HepG2 (cell line): ENCODE measurements around the gene SEMA3C. TPM values are rescaled to one million over a fixed set of nuclear protein-coding genes. Genes with fewer than 3 reads are reported as not detected.

Experiments
- ATAC-seq: fragments of 200-7000 bp; cut with Tn5 transposase; 3 replicates; pipeline ENCODE4 v1.9.1; 2020; ENCODE audit warnings: mild to moderate bottlenecking, moderate library complexity
- BruUV-seq: library from RNA; stranded (reverse); fragments of 400-500 nt; replicated peaks from 2 replicates; lab custom pipeline; 2021; lab: Mats Ljungman, UMichigan
- CTCF ChIA-PET: fragments of 300-600 bp; formaldehyde crosslinking; extraction: SDS; loops from one replicate; lab custom pipeline; 2021; ENCODE audit warnings: low total read pairs, inconsistent platforms, low intra/inter-chr PET ratio; lab: Yijun Ruan, JAX
- POLR2A ChIA-PET: fragments of 350-600 bp; sonication (Branson Sonifier 250); formaldehyde crosslinking; loops from one replicate; lab custom pipeline; 2020; ENCODE audit warnings: antibody characterized with exemption, inconsistent platforms; lab: Yijun Ruan, JAX
- DNase-seq: peaks from one replicate; pipeline ENCODE4 v3.0.0-alpha.2; 2015; ENCODE audit warnings: low spot score
- FAIRE-seq: peaks from 3 replicates; lab custom pipeline; 2011; peaks lifted over from hg19 to GRCh38; lab: Jason Lieb, UNC
- H2AFZ ChIP-seq: one replicate; pipeline ENCODE4 v1.6.1; 2011; ENCODE audit warnings: low read length, inconsistent platforms
- H3K27ac ChIP-seq: fragments of 300-600 bp; 3 replicates; pipeline ENCODE4 v1.8.0; 2011; ENCODE audit warnings: mixed run types, mild to moderate bottlenecking, mixed read lengths, low read length, inconsistent platforms; ENCODE audit not compliant: insufficient read depth; ENCODE audit errors: extremely low read length
- H3K27me3 ChIP-seq, 2 experiments: fragments of 200-600 bp in 1 of 2; 2 replicates in 1 of 2; 3 replicates in 1 of 2; pipeline versions ENCODE4 v1.6.0 to v1.8.0; 2011; ENCODE audit warnings: low read length in 2 of 2, mild to moderate bottlenecking in 2 of 2, moderate library complexity in 2 of 2, inconsistent platforms in 1 of 2; ENCODE audit not compliant: insufficient read depth in 2 of 2, control insufficient read depth in 1 of 2
- H3K36me3 ChIP-seq, 2 experiments: fragments of 200-600 bp in 1 of 2; replicated peaks in 1 of 2; 2 replicates in 1 of 2; 3 replicates in 1 of 2; pipeline versions ENCODE4 v1.5.1 to v1.8.0; 2011; ENCODE audit warnings: low read length in 2 of 2, inconsistent platforms in 1 of 2; ENCODE audit not compliant: insufficient read depth in 2 of 2, control insufficient read depth in 1 of 2
- H3K4me1 ChIP-seq: 2 replicates; pipeline ENCODE4 v1.5.1; 2012; ENCODE audit warnings: low read length, inconsistent platforms; ENCODE audit not compliant: insufficient read depth
- H3K4me2 ChIP-seq: 2 replicates; pipeline ENCODE4 v1.6.0; 2011; ENCODE audit warnings: low read depth, low read length, inconsistent platforms
- H3K4me3 ChIP-seq, 3 experiments: fragments of 200-600 bp in 1 of 3; sonication (generic), shearing (Covaris generic) in 1 of 3; replicated peaks in 1 of 3; 2 replicates each; pipeline ENCODE4 v1.5.1; 2011 to 2016; ENCODE audit warnings: low read length in 3 of 3, inconsistent platforms in 2 of 3, low read depth in 2 of 3, mild to moderate bottlenecking in 2 of 3, control low read depth in 1 of 3, mixed read lengths in 1 of 3; ENCODE audit not compliant: insufficient read depth in 1 of 3
- H3K79me2 ChIP-seq: one replicate; pipeline ENCODE4 v1.6.1; 2011; ENCODE audit warnings: low read length, inconsistent platforms; ENCODE audit not compliant: insufficient read depth
- H3K9ac ChIP-seq: 2 replicates; pipeline ENCODE4 v1.6.0; 2011; ENCODE audit warnings: mild to moderate bottlenecking, low read depth, low read length, inconsistent platforms; ENCODE audit not compliant: insufficient read depth
- H3K9me3 ChIP-seq: 2 replicates; pipeline ENCODE4 v1.5.1; 2012; ENCODE audit warnings: mild to moderate bottlenecking, low read length
- H4K20me1 ChIP-seq: 2 replicates; pipeline ENCODE4 v1.6.0; 2011; ENCODE audit warnings: inconsistent platforms, mild to moderate bottlenecking, low read length, moderate library complexity; ENCODE audit not compliant: insufficient read depth
- CHD2 ChIP-seq: IDR thresholded peaks from 2 replicates; pipeline ENCODE4 v1.6.1; 2011; ENCODE audit warnings: low read depth, low read length, improper control_type of control experiment
- HES4 ChIP-seq: sonication (generic); formaldehyde crosslinking; IDR thresholded peaks from 2 replicates; pipeline ENCODE4 v1.9.0; 2021; ENCODE audit warnings: mild to moderate bottlenecking, missing genetic modification reagents, borderline replicate concordance
- NONO ChIP-seq, 2 experiments: fragments of 450-650 bp in 1 of 2; sonication (generic) in 1 of 2; formaldehyde crosslinking in 1 of 2; IDR thresholded peaks in 1 of 2; conservative IDR thresholded peaks in 1 of 2; 2 replicates each; pipeline versions ENCODE4 v1.6.1 to v1.8.0; 2017 to 2022; ENCODE audit warnings: mild to moderate bottlenecking in 1 of 2, missing genetic modification reagents in 1 of 2, moderate library complexity in 1 of 2
- PHF5A ChIP-seq: IDR thresholded peaks from one replicate; pipeline ENCODE4 v1.6.1; 2018; ENCODE audit warnings: low read depth, missing genetic modification reagents; ENCODE audit not compliant: unreplicated experiment
- SNAI1 ChIP-seq: sonication (generic); formaldehyde crosslinking; IDR thresholded peaks from 2 replicates; pipeline ENCODE4 v1.5.0; 2020; ENCODE audit warnings: mild to moderate bottlenecking, missing genetic modification reagents, borderline replicate concordance
- ZNF569 ChIP-seq: sonication (generic); formaldehyde crosslinking; IDR thresholded peaks from 2 replicates; pipeline ENCODE4 v1.5.0; 2020; ENCODE audit warnings: mild to moderate bottlenecking, missing genetic modification reagents, moderate library complexity, borderline replicate concordance
- ZNF598 ChIP-seq: sonication (generic); formaldehyde crosslinking; IDR thresholded peaks from 2 replicates; pipeline ENCODE4 v1.5.1; 2020; ENCODE audit warnings: mild to moderate bottlenecking, missing genetic modification reagents, borderline replicate concordance
- ZNF616 ChIP-seq: sonication (generic); formaldehyde crosslinking; IDR thresholded peaks from 2 replicates; pipeline ENCODE4 v1.5.0; 2020; ENCODE audit warnings: low read depth, mild to moderate bottlenecking, missing genetic modification reagents
- WGBS: methylation state at CpG from one replicate; pipeline ENCODE4 v1.1.6; 2017; ENCODE audit warnings: low lambda C conversion rate; 5-methylcytosine and 5-hydroxymethylcytosine counted together
- in situ Hi-C: cut with HindIII; loops from 2 replicates; pipeline ENCODE4 v1.10.0; 2017; ENCODE audit warnings: low pct_unique_long_range_greater_than_20kb; ENCODE audit not compliant: extremely low pct_ligation_motif_present
- intact Hi-C: fragments of 100-400 bp; cut with micrococcal nuclease; formaldehyde crosslinking; loops from one replicate; pipeline ENCODE4 v1.10.0; 2022; ENCODE audit not compliant: unreplicated experiment
- polyA plus RNA-seq, 8 experiments: library from polyadenylated mRNA; depleted of rRNA in 3 of 8; stranded (reverse) in 7 of 8; unstranded in 1 of 8; fragments of >200 nt; fragmentation: Illumina TruSeq in 4 of 8; extraction: Trizol in 4 of 8; gene quantifications; 2 replicates each; pipeline versions ENCODE4 v1.2.1 to v1.2.3, GENCODE V29; 2011 to 2016; ENCODE audit warnings: low read depth in 4 of 8, missing spikeins in 1 of 8, mixed read lengths in 1 of 8; ENCODE audit not compliant: insufficient read depth in 1 of 8
- total RNA-seq, 5 experiments: library from RNA; depleted of rRNA; stranded (reverse); fragments of >200 nt; fragmentation: Illumina TruSeq; extraction: Trizol; gene quantifications; 2 replicates each; pipeline ENCODE4 v1.2.3, GENCODE V29; 2016; ENCODE audit warnings: low read depth in 1 of 5
- TF ChIP-seq, protein P1 (sequence below): sonication (generic); formaldehyde crosslinking; IDR thresholded peaks from 2 replicates; pipeline ENCODE4 v1.4.0; 2020; ENCODE audit warnings: missing genetic modification reagents
- TF ChIP-seq, protein P2 (sequence below): sonication (generic); formaldehyde crosslinking; IDR thresholded peaks from one replicate; pipeline ENCODE4 v1.5.1; 2020; ENCODE audit warnings: mild to moderate bottlenecking, missing genetic modification reagents; ENCODE audit errors: not compliant biosample characterization
- TF ChIP-seq, protein P3 (sequence below): sonication (generic); formaldehyde crosslinking; IDR thresholded peaks from 2 replicates; pipeline ENCODE4 v1.4.0; 2020; ENCODE audit warnings: missing genetic modification reagents

Gene SEMA3C
- total and polyA plus RNA-seq, 2 of the 13 experiments (the other 11 are each of a cell fraction or from before 2014, with no cell fraction given) = 0.05 to 0.13 TPM

DNA sequence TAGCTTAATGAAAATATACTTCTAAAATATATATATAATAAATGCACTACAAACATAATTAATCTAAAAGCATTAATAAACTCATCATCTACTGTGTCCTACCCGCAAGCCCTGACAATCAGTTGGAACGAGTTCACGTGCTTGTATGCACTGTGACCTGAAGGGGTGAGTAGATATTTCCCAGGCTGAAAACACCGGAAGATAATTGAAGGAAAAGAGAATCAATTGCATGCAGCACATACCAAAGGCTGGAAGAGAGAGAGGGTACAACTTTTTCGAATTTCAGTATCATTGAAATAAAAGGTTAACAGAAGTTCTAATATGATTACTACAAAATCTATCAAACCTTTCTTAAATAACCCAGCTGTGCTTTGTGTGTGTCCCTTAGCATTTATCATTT lies 94.6 kb downstream of the SEMA3C start:
- 57% methylated on average over 5 of the region's 5 CpGs for whole genome bisulfite sequencing
- FAIRE-seq (no peak), DNase-seq (no peak), ATAC-seq (no peak)
- Histone ChIP-seq H3K9ac (no peak overlapping the region), H3K79me2 (no peaks in the 10 kb centered on the region), H3K27ac (no peak overlapping the region), H3K4me3 (no peak overlapping the region), H3K9me3 (no peaks in the 10 kb centered on the region), H4K20me1 (no peaks in the 10 kb centered on the region), H3K36me3 (no peaks in the 10 kb centered on the region), H2AFZ (no peak overlapping the region), H3K4me1 (no peaks in the 10 kb centered on the region), H3K27me3 (no peaks in the 10 kb centered on the region), H3K4me2 (no peak overlapping the region)
- intact Hi-C loops = no loop called here
- POLR2A ChIA-PET = no interaction called here
- CTCF ChIA-PET = no interaction called here
- BruUV-seq = no TSS peak
- in situ Hi-C loops = no loop called here
- no peak for TF ChIP-seq ZNF598 (CRISPR knock-in tag)
- TF ChIP-seq, protein P1, sequence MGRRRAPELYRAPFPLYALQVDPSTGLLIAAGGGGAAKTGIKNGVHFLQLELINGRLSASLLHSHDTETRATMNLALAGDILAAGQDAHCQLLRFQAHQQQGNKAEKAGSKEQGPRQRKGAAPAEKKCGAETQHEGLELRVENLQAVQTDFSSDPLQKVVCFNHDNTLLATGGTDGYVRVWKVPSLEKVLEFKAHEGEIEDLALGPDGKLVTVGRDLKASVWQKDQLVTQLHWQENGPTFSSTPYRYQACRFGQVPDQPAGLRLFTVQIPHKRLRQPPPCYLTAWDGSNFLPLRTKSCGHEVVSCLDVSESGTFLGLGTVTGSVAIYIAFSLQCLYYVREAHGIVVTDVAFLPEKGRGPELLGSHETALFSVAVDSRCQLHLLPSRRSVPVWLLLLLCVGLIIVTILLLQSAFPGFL (CRISPR knock-in tag) = no peak
- TF ChIP-seq, protein P2, sequence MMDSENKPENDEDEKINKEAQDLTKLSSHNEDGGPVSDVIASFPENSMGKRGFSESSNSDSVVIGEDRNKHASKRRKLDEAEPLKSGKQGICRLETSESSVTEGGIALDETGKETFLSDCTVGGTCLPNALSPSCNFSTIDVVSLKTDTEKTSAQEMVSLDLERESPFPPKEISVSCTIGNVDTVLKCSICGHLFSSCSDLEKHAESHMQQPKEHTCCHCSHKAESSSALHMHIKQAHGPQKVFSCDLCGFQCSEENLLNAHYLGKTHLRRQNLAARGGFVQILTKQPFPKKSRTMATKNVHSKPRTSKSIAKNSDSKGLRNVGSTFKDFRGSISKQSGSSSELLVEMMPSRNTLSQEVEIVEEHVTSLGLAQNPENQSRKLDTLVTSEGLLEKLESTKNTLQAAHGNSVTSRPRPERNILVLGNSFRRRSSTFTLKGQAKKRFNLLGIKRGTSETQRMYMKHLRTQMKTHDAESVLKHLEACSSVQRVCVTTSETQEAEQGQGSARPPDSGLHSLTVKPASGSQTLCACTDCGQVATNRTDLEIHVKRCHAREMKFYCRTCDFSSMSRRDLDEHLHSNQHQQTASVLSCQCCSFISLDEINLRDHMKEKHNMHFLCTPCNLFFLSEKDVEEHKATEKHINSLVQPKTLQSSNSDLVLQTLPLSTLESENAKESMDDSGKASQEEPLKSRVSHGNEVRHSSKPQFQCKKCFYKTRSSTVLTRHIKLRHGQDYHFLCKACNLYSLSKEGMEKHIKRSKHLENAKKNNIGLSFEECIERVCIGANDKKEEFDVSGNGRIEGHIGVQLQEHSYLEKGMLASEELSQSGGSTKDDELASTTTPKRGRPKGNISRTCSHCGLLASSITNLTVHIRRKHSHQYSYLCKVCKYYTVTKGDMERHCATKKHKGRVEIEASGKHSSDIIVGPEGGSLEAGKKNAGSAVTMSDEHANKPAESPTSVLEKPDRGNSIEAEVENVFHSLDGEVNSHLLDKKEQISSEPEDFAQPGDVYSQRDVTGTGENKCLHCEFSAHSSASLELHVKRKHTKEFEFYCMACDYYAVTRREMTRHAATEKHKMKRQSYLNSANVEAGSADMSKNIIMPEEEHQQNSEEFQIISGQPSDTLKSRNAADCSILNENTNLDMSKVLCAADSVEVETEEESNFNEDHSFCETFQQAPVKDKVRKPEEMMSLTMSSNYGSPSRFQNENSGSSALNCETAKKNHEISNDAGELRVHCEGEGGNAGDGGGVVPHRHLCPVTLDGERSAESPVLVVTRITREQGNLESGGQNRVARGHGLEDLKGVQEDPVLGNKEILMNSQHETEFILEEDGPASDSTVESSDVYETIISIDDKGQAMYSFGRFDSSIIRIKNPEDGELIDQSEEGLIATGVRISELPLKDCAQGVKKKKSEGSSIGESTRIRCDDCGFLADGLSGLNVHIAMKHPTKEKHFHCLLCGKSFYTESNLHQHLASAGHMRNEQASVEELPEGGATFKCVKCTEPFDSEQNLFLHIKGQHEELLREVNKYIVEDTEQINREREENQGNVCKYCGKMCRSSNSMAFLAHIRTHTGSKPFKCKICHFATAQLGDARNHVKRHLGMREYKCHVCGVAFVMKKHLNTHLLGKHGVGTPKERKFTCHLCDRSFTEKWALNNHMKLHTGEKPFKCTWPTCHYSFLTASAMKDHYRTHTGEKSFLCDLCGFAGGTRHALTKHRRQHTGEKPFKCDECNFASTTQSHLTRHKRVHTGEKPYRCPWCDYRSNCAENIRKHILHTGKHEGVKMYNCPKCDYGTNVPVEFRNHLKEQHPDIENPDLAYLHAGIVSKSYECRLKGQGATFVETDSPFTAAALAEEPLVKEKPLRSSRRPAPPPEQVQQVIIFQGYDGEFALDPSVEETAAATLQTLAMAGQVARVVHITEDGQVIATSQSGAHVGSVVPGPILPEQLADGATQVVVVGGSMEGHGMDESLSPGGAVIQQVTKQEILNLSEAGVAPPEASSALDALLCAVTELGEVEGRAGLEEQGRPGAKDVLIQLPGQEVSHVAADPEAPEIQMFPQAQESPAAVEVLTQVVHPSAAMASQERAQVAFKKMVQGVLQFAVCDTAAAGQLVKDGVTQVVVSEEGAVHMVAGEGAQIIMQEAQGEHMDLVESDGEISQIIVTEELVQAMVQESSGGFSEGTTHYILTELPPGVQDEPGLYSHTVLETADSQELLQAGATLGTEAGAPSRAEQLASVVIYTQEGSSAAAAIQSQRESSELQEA (CRISPR knock-in tag) = no peak
- TF ChIP-seq NONO (IDR thresholded peaks at IDR 0.05) = no peak
- TF ChIP-seq NONO (CRISPR knock-in tag; conservative IDR thresholded peaks at IDR 0.05) = no peak
- no peak for TF ChIP-seq HES4
- TF ChIP-seq CHD2 = no peak
- TF ChIP-seq, protein P3, sequence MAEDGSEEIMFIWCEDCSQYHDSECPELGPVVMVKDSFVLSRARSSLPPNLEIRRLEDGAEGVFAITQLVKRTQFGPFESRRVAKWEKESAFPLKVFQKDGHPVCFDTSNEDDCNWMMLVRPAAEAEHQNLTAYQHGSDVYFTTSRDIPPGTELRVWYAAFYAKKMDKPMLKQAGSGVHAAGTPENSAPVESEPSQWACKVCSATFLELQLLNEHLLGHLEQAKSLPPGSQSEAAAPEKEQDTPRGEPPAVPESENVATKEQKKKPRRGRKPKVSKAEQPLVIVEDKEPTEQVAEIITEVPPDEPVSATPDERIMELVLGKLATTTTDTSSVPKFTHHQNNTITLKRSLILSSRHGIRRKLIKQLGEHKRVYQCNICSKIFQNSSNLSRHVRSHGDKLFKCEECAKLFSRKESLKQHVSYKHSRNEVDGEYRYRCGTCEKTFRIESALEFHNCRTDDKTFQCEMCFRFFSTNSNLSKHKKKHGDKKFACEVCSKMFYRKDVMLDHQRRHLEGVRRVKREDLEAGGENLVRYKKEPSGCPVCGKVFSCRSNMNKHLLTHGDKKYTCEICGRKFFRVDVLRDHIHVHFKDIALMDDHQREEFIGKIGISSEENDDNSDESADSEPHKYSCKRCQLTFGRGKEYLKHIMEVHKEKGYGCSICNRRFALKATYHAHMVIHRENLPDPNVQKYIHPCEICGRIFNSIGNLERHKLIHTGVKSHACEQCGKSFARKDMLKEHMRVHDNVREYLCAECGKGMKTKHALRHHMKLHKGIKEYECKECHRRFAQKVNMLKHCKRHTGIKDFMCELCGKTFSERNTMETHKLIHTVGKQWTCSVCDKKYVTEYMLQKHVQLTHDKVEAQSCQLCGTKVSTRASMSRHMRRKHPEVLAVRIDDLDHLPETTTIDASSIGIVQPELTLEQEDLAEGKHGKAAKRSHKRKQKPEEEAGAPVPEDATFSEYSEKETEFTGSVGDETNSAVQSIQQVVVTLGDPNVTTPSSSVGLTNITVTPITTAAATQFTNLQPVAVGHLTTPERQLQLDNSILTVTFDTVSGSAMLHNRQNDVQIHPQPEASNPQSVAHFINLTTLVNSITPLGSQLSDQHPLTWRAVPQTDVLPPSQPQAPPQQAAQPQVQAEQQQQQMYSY (CRISPR knock-in tag) = no peak
- no peak for TF ChIP-seq PHF5A
- no peak for TF ChIP-seq SNAI1
- no peak for TF ChIP-seq ZNF616
- TF ChIP-seq ZNF569 = no peak
